NCI-H1436 (cell line): Measurements from ENCODE around the gene TPI1.

Experiments used
- DNase-seq: peaks from one replicate; lab custom pipeline; 2025; lab: John Stamatoyannopoulos, UW

The TPI1 gene

GRCh38 chr12:6828781-6829535 is 38.4 kb upstream of the TPI1 start:
- peak; percentile 44 for DNase-seq

- DNase-seq, result peak; percentile 44
Observed at GRCh38 chr12:6829536-6830220, 37.7 kb upstream of the TPI1 start.

- DNase-seq, result no peak
Observed at GRCh38 chr12:6830286-6830890, 36.9 kb upstream of the TPI1 start.

- DNase-seq, result no peak
Observed at GRCh38 chr12:6830999-6831398, 36.3 kb upstream of the TPI1 start.

GRCh38 chr12:6831450-6831995 is 35.8 kb upstream of the TPI1 start:
- no peak for DNase-seq

GRCh38 chr12:6832125-6832524 is 35.2 kb upstream of the TPI1 start:
- DNase-seq, result no peak

- no peak for DNase-seq
Observed at GRCh38 chr12:6833189-6833890, 34.0 kb upstream of the TPI1 start.

GRCh38 chr12:6834254-6834653 is 33.1 kb upstream of the TPI1 start:
- no peak for DNase-seq

- no peak for DNase-seq
Observed at GRCh38 chr12:6834873-6835272, 32.5 kb upstream of the TPI1 start.

GRCh38 chr12:6836851-6837250 is 30.5 kb upstream of the TPI1 start:
- DNase-seq, result no peak

GRCh38 chr12:6837370-6838060 is 29.8 kb upstream of the TPI1 start:
- DNase-seq, result no peak

- DNase-seq, result no peak
Observed at GRCh38 chr12:6838854-6839253, 28.5 kb upstream of the TPI1 start.

- DNase-seq, result peak; percentile 80
Observed at GRCh38 chr12:6839482-6840201, 27.7 kb upstream of the TPI1 start.

GRCh38 chr12:6840330-6840729 is 27.0 kb upstream of the TPI1 start:
- no peak for DNase-seq

- DNase-seq, result no peak
Observed at GRCh38 chr12:6840761-6841515, 26.4 kb upstream of the TPI1 start, which contains the start of gene GNB3. TSS of gene GNB3 (plus strand) at chr12:6840925. CDS start at chr12:6841288, 363 bp downstream.

- no peak for DNase-seq
Observed at GRCh38 chr12:6842075-6842474, 25.3 kb upstream of the TPI1 start.

GRCh38 chr12:6843118-6843902 is 24.0 kb upstream of the TPI1 start:
- no peak for DNase-seq

GRCh38 chr12:6845395-6845794 is 21.9 kb upstream of the TPI1 start:
- no peak for DNase-seq

GRCh38 chr12:6846316-6846869 is 20.9 kb upstream of the TPI1 start:
- no peak for DNase-seq
